Ascending aorta (tissue), 2 donors: ENCODE measurements around the gene DENND1C. TPM values are rescaled to one million over a fixed set of nuclear protein-coding genes. Genes with fewer than 3 reads are reported as not detected.
A peak's percentile ranks its signal among the peaks of the same experiment; 100 is the strongest.
"Not testable (repeated sequence)": the region's sequence is repeated elsewhere in the genome, so short reads cannot be mapped to it uniquely, and the experiment has no call there.

ENCODE experiments used
- DNase-seq, 2 donors: peaks; one replicate each; pipeline ENCODE4 v3.0.0-alpha.2; 2019; ENCODE audit warnings: low spot score in 2 of 2
- H3K27ac ChIP-seq, 2 donors: fragments of 200-600 bp; sonication (generic); one replicate each; pipeline ENCODE4 v1.5.1; 2016 to 2017; ENCODE audit warnings: mild to moderate bottlenecking in 1 of 2
- H3K27me3 ChIP-seq: fragments of 200-600 bp; sonication (generic); one replicate; pipeline ENCODE4 v1.5.1; 2017
- H3K36me3 ChIP-seq, 2 donors: fragments of 200-600 bp; sonication (generic); one replicate each; pipeline ENCODE4 v1.5.1; 2016
- H3K4me1 ChIP-seq, 2 donors: fragments of 200-600 bp; sonication (generic); one replicate each; pipeline ENCODE4 v1.5.1; 2016 to 2017; ENCODE audit warnings: mild to moderate bottlenecking in 1 of 2
- H3K4me3 ChIP-seq, 2 donors: fragments of 200-600 bp; sonication (generic); one replicate each; pipeline ENCODE4 v1.5.1; 2016 to 2017; ENCODE audit warnings: mild to moderate bottlenecking in 1 of 2
- H3K9me3 ChIP-seq, 2 donors: fragments of 200-600 bp; sonication (generic); one replicate each; pipeline ENCODE4 v1.5.1; 2016
- CTCF ChIP-seq, 3 experiments: fragments of 200-600 bp in 2 of 3; fragments of 450-650 bp in 1 of 3; sonication (generic) in 2 of 3; IDR thresholded peaks; one replicate each; pipeline ENCODE4 v1.5.1; 2016 to 2019; ENCODE audit warnings: antibody characterized with exemption in 3 of 3, mild to moderate bottlenecking in 1 of 3, moderate library complexity in 1 of 3
- intact Hi-C: fragments of 100-400 bp; cut with DNase I; formaldehyde crosslinking; loops from one replicate; pipeline ENCODE4 v1.15.1; 2023
- total RNA-seq: library from RNA; depleted of rRNA; stranded (reverse); fragments of >200 nt; gene quantifications from one replicate; pipeline ENCODE4 v1.1.0, GENCODE V29; 2016

The DENND1C gene
- total RNA-seq, 1 donor from 2014 or later, result 24.4 TPM

- Histone ChIP-seq H3K36me3 (no peaks in the 10 kb centered on the region), H3K9me3 (no peaks in the 10 kb centered on the region), H3K4me3 (no peak overlapping the region), H3K27ac (no peak overlapping the region), H3K27me3 (no peaks in the 10 kb centered on the region), H3K4me1 (peaks cover 3 to 5% of the 10 kb centered on the region in 2 donors)
- no peak for TF ChIP-seq CTCF (IDR thresholded peaks at IDR 0.05)
- intact Hi-C loops, result loop anchor here (10.0 kb wide), 2 partner anchors 305 to 525 kb away; partner anchors contain the start of genes GPR108, NDUFA11, TRIP10 and VMAC
- DNase-seq, result no peak
These were observed 52.0 kb downstream of the DENND1C start for GRCh38 chr19:6429419-6430221.

- H3K9me3 ChIP-seq, H3K27me3 ChIP-seq, H3K4me1 ChIP-seq, DNase-seq, H3K4me3 ChIP-seq, H3K36me3 ChIP-seq, H3K27ac ChIP-seq: not testable (repeated sequence)
- intact Hi-C loops, result loop anchor here (10.0 kb wide), 2 partner anchors 306 to 524 kb away; partner anchors contain the start of genes GPR108, NDUFA11, TRIP10 and VMAC
These were observed 52.7 kb downstream of the DENND1C start for GRCh38 chr19:6428692-6429418.

GRCh38 chr19:6427131-6427530 is 54.5 kb downstream of the DENND1C start:
- DNase-seq, result no peak
- Histone ChIP-seq H3K36me3 (no peaks in the 10 kb centered on the region), H3K4me1 (peaks cover 13 to 20% of the 10 kb centered on the region in 2 donors), H3K9me3 (no peaks in the 10 kb centered on the region), H3K4me3 (no peak overlapping the region), H3K27me3 (no peaks in the 10 kb centered on the region), H3K27ac (no peak overlapping the region)
- TF ChIP-seq CTCF (IDR thresholded peaks at IDR 0.05), result no peak
- intact Hi-C loops, result loop anchor here (10.0 kb wide), 2 partner anchors 308 to 522 kb away; partner anchors contain the start of genes GPR108, NDUFA11, TRIP10 and VMAC

GRCh38 chr19:6425732-6426620 is 55.6 kb downstream of the DENND1C start:
- Histone ChIP-seq H3K4me1 (peaks cover 13 to 21% of the 10 kb centered on the region in 2 donors), H3K27ac (peak overlapping the region; percentile 83 to 87), H3K27me3 (no peaks in the 10 kb centered on the region), H3K4me3 (peak overlapping the region; percentile 21 to 48), H3K36me3 (peaks cover 3 to 7% of the 10 kb centered on the region in 2 donors), H3K9me3 (no peaks in the 10 kb centered on the region)
- no peak for TF ChIP-seq CTCF (IDR thresholded peaks at IDR 0.05)
- no peak for DNase-seq
- intact Hi-C loops, result loop anchor here (1.0 to 10.0 kb wide), 5 partner anchors 34 to 521 kb away; partner anchors contain the start of genes GPR108, NDUFA11, TRIP10 and VMAC

- H3K4me1 ChIP-seq, result peaks cover 13 to 21% of the 10 kb centered on the region in 2 donors
- intact Hi-C loops, result loop anchor here (1.0 to 10.0 kb wide), 6 partner anchors 32 to 520 kb away; partner anchors contain the start of genes GPR108, GTF2F1, NDUFA11 and TRIP10
- H3K27me3 ChIP-seq, result no peaks in the 10 kb centered on the region
- peak in 1 of 3 experiments; percentile 17 for TF ChIP-seq CTCF (IDR thresholded peaks at IDR 0.05)
- DNase-seq, result peak; percentile 100
- H3K9me3 ChIP-seq, result no peaks in the 10 kb centered on the region
- peak overlapping the region; percentile 21 to 48 for H3K4me3 ChIP-seq
- H3K27ac ChIP-seq, result peak overlapping the region; percentile 83 to 87
- H3K36me3 ChIP-seq, result peaks cover 12 to 13% of the 10 kb centered on the region in 2 donors
These were observed 56.5 kb downstream of the DENND1C start for GRCh38 chr19:6424939-6425731.
